ENCODE data around the gene CDH3. TPM values are rescaled to one million over a fixed set of nuclear protein-coding genes. Genes with fewer than 3 reads are reported as not detected.

CDH3 gene
- total and polyA plus RNA-seq, 8 donors, result 1.6 to 28.6 (median 5.0) TPM; not detected in 2

DNA sequence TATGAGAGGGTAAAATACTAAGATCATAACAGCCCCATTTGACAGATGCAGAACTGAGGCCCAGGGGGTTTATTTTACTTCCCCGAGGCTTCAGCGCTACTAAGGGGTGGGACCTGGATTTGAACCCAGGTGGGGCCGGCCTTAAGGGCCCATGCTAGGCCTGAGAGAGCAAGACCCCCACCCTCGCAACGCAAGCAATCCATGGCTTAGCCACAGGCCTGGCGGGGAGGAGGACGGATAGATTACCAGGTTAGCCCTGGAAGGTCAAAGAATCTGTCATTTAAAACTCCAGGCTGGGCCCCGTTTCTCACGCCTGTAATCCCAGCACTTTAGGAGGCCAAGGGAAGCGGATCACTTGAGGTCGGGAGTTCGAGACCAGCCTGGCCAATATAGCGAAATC is 1.9 kb upstream of the CDH3 start:
- Histone ChIP-seq H3K4me3 (no peak overlapping the region), H3K27me3 (peaks cover 22 to 67% (median 49%) of the 10 kb centered on the region in 3 donors), H3K9me3 (no peaks in the 10 kb centered on the region), H3K4me1 (peaks cover 27 to 38% (median 32%) of the 10 kb centered on the region in 4 donors), H3K27ac (peak overlapping the region in 1 of 5 donors; percentile 50), H3K36me3 (no peaks in the 10 kb centered on the region)
- intact Hi-C loops (cut with DNase I; ENCODE audit: low total_unique reads), result no loop called here
- no peak for DNase-seq
- 78 to 89% (median 87%) methylated on average over 12 to 13 of the region's 13 CpGs for WGBS, 5 donors
- no peak for TF ChIP-seq POLR2AphosphoS5 (IDR thresholded peaks at IDR 0.05)
- no peak for TF ChIP-seq POLR2A (IDR thresholded peaks at IDR 0.05)
- TF ChIP-seq EP300 (IDR thresholded peaks at IDR 0.05), result no peak
- TF ChIP-seq, protein P1, sequence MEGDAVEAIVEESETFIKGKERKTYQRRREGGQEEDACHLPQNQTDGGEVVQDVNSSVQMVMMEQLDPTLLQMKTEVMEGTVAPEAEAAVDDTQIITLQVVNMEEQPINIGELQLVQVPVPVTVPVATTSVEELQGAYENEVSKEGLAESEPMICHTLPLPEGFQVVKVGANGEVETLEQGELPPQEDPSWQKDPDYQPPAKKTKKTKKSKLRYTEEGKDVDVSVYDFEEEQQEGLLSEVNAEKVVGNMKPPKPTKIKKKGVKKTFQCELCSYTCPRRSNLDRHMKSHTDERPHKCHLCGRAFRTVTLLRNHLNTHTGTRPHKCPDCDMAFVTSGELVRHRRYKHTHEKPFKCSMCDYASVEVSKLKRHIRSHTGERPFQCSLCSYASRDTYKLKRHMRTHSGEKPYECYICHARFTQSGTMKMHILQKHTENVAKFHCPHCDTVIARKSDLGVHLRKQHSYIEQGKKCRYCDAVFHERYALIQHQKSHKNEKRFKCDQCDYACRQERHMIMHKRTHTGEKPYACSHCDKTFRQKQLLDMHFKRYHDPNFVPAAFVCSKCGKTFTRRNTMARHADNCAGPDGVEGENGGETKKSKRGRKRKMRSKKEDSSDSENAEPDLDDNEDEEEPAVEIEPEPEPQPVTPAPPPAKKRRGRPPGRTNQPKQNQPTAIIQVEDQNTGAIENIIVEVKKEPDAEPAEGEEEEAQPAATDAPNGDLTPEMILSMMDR (IDR thresholded peaks at IDR 0.05), result no peak

DNA sequence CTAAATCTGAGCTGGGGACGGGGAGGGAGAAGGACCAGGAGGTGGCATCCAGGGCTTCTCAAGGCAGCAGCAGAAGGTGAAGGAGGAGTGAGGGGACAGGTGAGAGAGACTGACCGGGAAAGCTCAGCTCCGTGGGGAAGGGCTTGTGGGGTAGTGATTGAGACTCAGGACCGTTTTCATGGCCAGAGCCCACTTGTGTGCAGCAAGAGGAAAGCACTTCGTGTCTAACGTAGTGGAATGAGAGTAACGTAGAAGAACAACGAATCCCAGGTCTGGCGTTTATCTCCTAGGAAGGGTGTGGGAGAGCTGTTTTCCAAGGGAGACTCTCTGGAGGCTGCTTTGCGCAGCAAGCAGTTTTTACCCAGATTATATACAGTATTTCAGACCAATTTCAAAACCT is 1.3 kb upstream of the CDH3 start:
- Histone ChIP-seq H3K4me1 (peaks cover 27 to 38% (median 32%) of the 10 kb centered on the region in 4 donors), H3K36me3 (no peaks in the 10 kb centered on the region), H3K27me3 (peaks cover 22 to 74% (median 49%) of the 10 kb centered on the region in 3 donors), H3K9me3 (no peaks in the 10 kb centered on the region), H3K27ac (peak overlapping the region in 1 of 5 donors; percentile 9), H3K4me3 (no peak overlapping the region)
- peak in 1 of 2 donors; percentile 46 for DNase-seq
- WGBS, 5 donors, result 24 to 46% (median 30%) methylated on average over 10 of the region's 10 CpGs
- intact Hi-C loops (cut with DNase I; ENCODE audit: low total_unique reads), result no loop called here
- TF ChIP-seq POLR2A (IDR thresholded peaks at IDR 0.05) (no peak), EP300 (IDR thresholded peaks at IDR 0.05) (no peak), POLR2AphosphoS5 (IDR thresholded peaks at IDR 0.05) (no peak)
- TF ChIP-seq, protein P1 (IDR thresholded peaks at IDR 0.05), result no peak

DNA sequence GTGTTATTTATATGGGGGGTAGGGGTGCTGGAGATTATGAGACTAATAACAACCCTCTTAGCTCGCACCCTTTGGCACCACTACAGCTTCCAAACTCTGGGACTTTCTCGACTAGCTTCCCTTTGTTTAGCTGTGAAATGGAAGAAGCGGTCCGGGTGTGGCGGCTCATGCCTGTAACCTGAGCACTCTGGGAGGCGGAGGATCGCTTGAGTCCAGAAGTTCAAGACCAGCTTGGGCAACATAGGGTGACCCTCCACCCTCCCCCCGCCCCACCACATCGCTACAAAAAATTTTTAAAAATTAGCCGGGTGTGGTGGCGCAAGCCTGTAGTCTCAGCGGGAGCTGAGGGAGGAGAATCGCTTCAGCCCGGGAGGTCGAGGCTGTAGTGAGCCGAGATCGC is 814 bp upstream of the CDH3 start:
- H3K27me3 ChIP-seq, result peaks cover 22 to 78% (median 49%) of the 10 kb centered on the region in 3 donors

DNA sequence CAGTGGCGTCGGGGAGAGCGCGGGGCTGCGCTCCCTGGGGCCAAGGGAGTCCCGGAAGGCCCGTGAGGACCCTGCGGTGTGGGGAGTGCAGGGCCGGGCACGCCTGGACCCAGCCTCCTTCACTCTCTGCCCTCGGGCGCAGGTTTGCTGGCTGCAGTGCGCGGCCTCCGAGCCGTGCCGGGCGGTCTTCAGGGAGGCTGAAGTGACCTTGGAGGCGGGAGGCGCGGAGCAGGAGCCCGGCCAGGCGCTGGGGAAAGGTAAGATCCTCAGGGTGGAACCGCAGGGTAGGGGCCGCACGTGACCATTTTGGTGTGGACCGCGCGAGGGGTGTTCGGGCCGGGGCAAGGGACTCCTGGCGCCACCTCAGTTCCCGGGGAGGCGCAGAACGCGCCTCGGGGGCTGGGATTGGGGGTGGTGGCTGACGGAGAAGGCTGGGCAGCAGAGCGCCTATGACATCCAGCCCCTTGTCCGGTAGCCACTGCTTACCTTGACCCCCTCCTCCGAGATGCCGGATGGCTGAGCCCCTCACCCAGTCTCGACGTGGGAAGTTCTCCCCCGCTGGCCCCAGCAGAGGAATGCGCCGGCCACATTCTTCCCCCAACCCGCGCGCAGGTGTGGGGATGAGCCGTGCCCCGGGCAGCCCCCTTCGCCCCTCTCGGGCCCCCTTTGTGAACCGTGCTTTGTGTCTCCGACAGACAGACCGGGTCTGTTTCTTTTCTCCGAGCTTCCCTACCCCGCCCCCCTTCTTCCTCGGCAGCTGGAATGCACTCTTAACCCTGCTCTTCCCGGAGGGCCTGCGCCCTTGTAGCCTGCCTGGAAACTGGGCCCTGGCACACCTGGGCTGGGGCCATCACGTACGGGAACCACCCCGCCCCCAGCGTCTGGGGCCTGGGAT is 631 bp downstream of the CDH3 start:
- peak in 1 of 2 donors; percentile 76 for DNase-seq
- H3K4me3 ChIP-seq, result peak overlapping the region; percentile 35 to 61 (median 50)
- 2 to 4% (median 3%) methylated on average over 38 to 66 of the region's 66 CpGs for WGBS, 5 donors

More for the DNA sequence above, 814 bp upstream of the CDH3 start:
- peak overlapping the region; percentile 35 to 61 (median 50) for H3K4me3 ChIP-seq
- TF ChIP-seq EP300 (IDR thresholded peaks at IDR 0.05) (no peak), POLR2A (IDR thresholded peaks at IDR 0.05) (no peak), POLR2AphosphoS5 (IDR thresholded peaks at IDR 0.05) (no peak)
- TF ChIP-seq, protein P1 (IDR thresholded peaks at IDR 0.05), result no peak
- intact Hi-C loops (cut with DNase I; ENCODE audit: low total_unique reads), result no loop called here
- H3K9me3 ChIP-seq, result no peaks in the 10 kb centered on the region
- 6 to 29% (median 7%) methylated on average over 17 of the region's 17 CpGs for WGBS, 5 donors
- peaks cover 27 to 38% (median 32%) of the 10 kb centered on the region in 4 donors for H3K4me1 ChIP-seq
- DNase-seq, result peak in 1 of 2 donors; percentile 52
- H3K36me3 ChIP-seq, result no peaks in the 10 kb centered on the region
- H3K27ac ChIP-seq, result peak overlapping the region in 2 of 5 donors; percentile 9 to 30

More for the DNA sequence above, 631 bp downstream of the CDH3 start:
- Histone ChIP-seq H3K4me1 (peaks cover 27 to 38% (median 32%) of the 10 kb centered on the region in 4 donors), H3K36me3 (no peaks in the 10 kb centered on the region), H3K9me3 (no peaks in the 10 kb centered on the region), H3K27me3 (peaks cover 22 to 86% (median 49%) of the 10 kb centered on the region in 3 donors), H3K27ac (peak overlapping the region in 3 of 5 donors; percentile 7 to 42 (median 30))
- intact Hi-C loops (cut with DNase I; ENCODE audit: low total_unique reads), result no loop called here
- TF ChIP-seq EP300 (IDR thresholded peaks at IDR 0.05) (no peak), POLR2A (IDR thresholded peaks at IDR 0.05) (no peak), POLR2AphosphoS5 (IDR thresholded peaks at IDR 0.05) (no peak)
- TF ChIP-seq, protein P1 (IDR thresholded peaks at IDR 0.05), result no peak

Measured in stomach (tissue), 9 donors.